ENCODE measurements around the gene WDR76.

Gene WDR76

GRCh38 chr15:43826508-43827341 is at the start of gene WDR76:
WDR76 (plus strand) TSS chr15:43827002; CDS start chr15:43827033, 31 bp downstream.
- H3K4me1 Mint-ChIP-seq (ENCODE audit: low read depth): peaks cover 33% of the 10 kb centered on the region
- H3K4me3 Mint-ChIP-seq: peak within 1 kb of the TSS; percentile 90
- no peaks in the 10 kb centered on the region for H3K9me3 Mint-ChIP-seq
- peaks cover 22% of the 10 kb centered on the region for H3K36me3 Mint-ChIP-seq (ENCODE audit: low read depth)
- H3K27ac Mint-ChIP-seq: peak within 1 kb of the TSS; percentile 90
- H3K27me3 Mint-ChIP-seq (ENCODE audit: low read depth): no peaks in the 10 kb centered on the region

GRCh38 chr15:43777267-43777914 is 49.4 kb upstream of the WDR76 start:
- H3K27me3 Mint-ChIP-seq (ENCODE audit: low read depth): peaks cover 21% of the 10 kb centered on the region
- H3K27ac Mint-ChIP-seq: peak overlapping the region; percentile 59
- H3K9me3 Mint-ChIP-seq: no peaks in the 10 kb centered on the region
- peaks cover 5% of the 10 kb centered on the region for H3K36me3 Mint-ChIP-seq (ENCODE audit: low read depth)
- peaks cover 8% of the 10 kb centered on the region for H3K4me1 Mint-ChIP-seq (ENCODE audit: low read depth)
- H3K4me3 Mint-ChIP-seq: peak overlapping the region; percentile 86

GRCh38 chr15:43779016-43779415 is 47.8 kb upstream of the WDR76 start:
- Mint-ChIP-seq H3K9me3 (no peaks in the 10 kb centered on the region), H3K27ac (no peak overlapping the region), H3K36me3 (ENCODE audit: low read depth) (no peaks in the 10 kb centered on the region), H3K4me3 (no peak overlapping the region), H3K27me3 (ENCODE audit: low read depth) (peaks cover 24% of the 10 kb centered on the region), H3K4me1 (ENCODE audit: low read depth) (peaks cover 8% of the 10 kb centered on the region)

GRCh38 chr15:43789409-43789808 is 37.4 kb upstream of the WDR76 start:
- no peak overlapping the region for H3K4me3 Mint-ChIP-seq
- peaks cover 11% of the 10 kb centered on the region for H3K36me3 Mint-ChIP-seq (ENCODE audit: low read depth)
- no peak overlapping the region for H3K27ac Mint-ChIP-seq

GRCh38 chr15:43791993-43792760 is 34.6 kb upstream of the WDR76 start, which contains the start of gene SERF2:
SERF2 (plus strand) TSS chr15:43792320; CDS start chr15:43792377, 57 bp downstream.
- Mint-ChIP-seq H3K9me3 (no peaks in the 10 kb centered on the region), H3K27ac (peak within 1 kb of the TSS; percentile 90), H3K36me3 (ENCODE audit: low read depth) (peaks cover 35% of the 10 kb centered on the region), H3K4me3 (peak within 1 kb of the TSS; percentile 88), H3K4me1 (ENCODE audit: low read depth) (peaks cover 28% of the 10 kb centered on the region), H3K27me3 (ENCODE audit: low read depth) (no peaks in the 10 kb centered on the region)

More at GRCh38 chr15:43789409-43789808, 37.4 kb upstream of the WDR76 start:
- no peaks in the 10 kb centered on the region for H3K27me3 Mint-ChIP-seq (ENCODE audit: low read depth)
- peaks cover 13% of the 10 kb centered on the region for H3K4me1 Mint-ChIP-seq (ENCODE audit: low read depth)
- no peaks in the 10 kb centered on the region for H3K9me3 Mint-ChIP-seq

- H3K36me3 Mint-ChIP-seq (ENCODE audit: low read depth): peaks cover 37% of the 10 kb centered on the region
- H3K27me3 Mint-ChIP-seq (ENCODE audit: low read depth): no peaks in the 10 kb centered on the region
- H3K27ac Mint-ChIP-seq: peak overlapping the region; percentile 90
- H3K9me3 Mint-ChIP-seq: no peaks in the 10 kb centered on the region
- peak overlapping the region; percentile 88 for H3K4me3 Mint-ChIP-seq
- peaks cover 28% of the 10 kb centered on the region for H3K4me1 Mint-ChIP-seq (ENCODE audit: low read depth)
These were observed 33.9 kb upstream of the WDR76 start for GRCh38 chr15:43792761-43793476.

- Mint-ChIP-seq H3K9me3 (no peaks in the 10 kb centered on the region), H3K27me3 (ENCODE audit: low read depth) (no peaks in the 10 kb centered on the region), H3K27ac (peak overlapping the region; percentile 90), H3K4me1 (ENCODE audit: low read depth) (peaks cover 31% of the 10 kb centered on the region), H3K36me3 (ENCODE audit: low read depth) (peaks cover 41% of the 10 kb centered on the region), H3K4me3 (peak overlapping the region; percentile 88)
These were observed 33.2 kb upstream of the WDR76 start for GRCh38 chr15:43793647-43794046.

GRCh38 chr15:43794269-43795037 is 32.3 kb upstream of the WDR76 start:
- no peaks in the 10 kb centered on the region for H3K27me3 Mint-ChIP-seq (ENCODE audit: low read depth)
- peaks cover 48% of the 10 kb centered on the region for H3K36me3 Mint-ChIP-seq (ENCODE audit: low read depth)
- peak overlapping the region; percentile 88 for H3K4me3 Mint-ChIP-seq
- no peaks in the 10 kb centered on the region for H3K9me3 Mint-ChIP-seq
- peaks cover 34% of the 10 kb centered on the region for H3K4me1 Mint-ChIP-seq (ENCODE audit: low read depth)
- H3K27ac Mint-ChIP-seq: peak overlapping the region; percentile 90

- peaks cover 55% of the 10 kb centered on the region for H3K36me3 Mint-ChIP-seq (ENCODE audit: low read depth)
- H3K27ac Mint-ChIP-seq: no peak overlapping the region
- no peak overlapping the region for H3K4me3 Mint-ChIP-seq
- no peaks in the 10 kb centered on the region for H3K27me3 Mint-ChIP-seq (ENCODE audit: low read depth)
- peaks cover 36% of the 10 kb centered on the region for H3K4me1 Mint-ChIP-seq (ENCODE audit: low read depth)
- H3K9me3 Mint-ChIP-seq: no peaks in the 10 kb centered on the region
These were observed 31.6 kb upstream of the WDR76 start for GRCh38 chr15:43795197-43795596.

- H3K4me1 Mint-ChIP-seq (ENCODE audit: low read depth): peaks cover 40% of the 10 kb centered on the region
- peaks cover 61% of the 10 kb centered on the region for H3K36me3 Mint-ChIP-seq (ENCODE audit: low read depth)
- H3K27ac Mint-ChIP-seq: no peak overlapping the region
- no peak overlapping the region for H3K4me3 Mint-ChIP-seq
- no peaks in the 10 kb centered on the region for H3K9me3 Mint-ChIP-seq
- no peaks in the 10 kb centered on the region for H3K27me3 Mint-ChIP-seq (ENCODE audit: low read depth)
These were observed 30.8 kb upstream of the WDR76 start for GRCh38 chr15:43795997-43796396.

- Mint-ChIP-seq H3K27me3 (ENCODE audit: low read depth) (no peaks in the 10 kb centered on the region), H3K4me1 (ENCODE audit: low read depth) (peaks cover 43% of the 10 kb centered on the region), H3K27ac (peak overlapping the region; percentile 49), H3K36me3 (ENCODE audit: low read depth) (peaks cover 67% of the 10 kb centered on the region), H3K9me3 (no peaks in the 10 kb centered on the region), H3K4me3 (no peak overlapping the region)
These were observed 30.2 kb upstream of the WDR76 start for GRCh38 chr15:43796566-43796965.

- Mint-ChIP-seq H3K36me3 (ENCODE audit: low read depth) (peaks cover 56% of the 10 kb centered on the region), H3K27ac (peak overlapping the region; percentile 96), H3K4me3 (peak overlapping the region; percentile 46), H3K9me3 (no peaks in the 10 kb centered on the region), H3K4me1 (ENCODE audit: low read depth) (peaks cover 35% of the 10 kb centered on the region), H3K27me3 (ENCODE audit: low read depth) (no peaks in the 10 kb centered on the region)
These were observed 27.4 kb upstream of the WDR76 start for GRCh38 chr15:43799209-43799944.

GRCh38 chr15:43799945-43800285 is 26.9 kb upstream of the WDR76 start, which contains the start of gene SERINC4:
SERINC4 (minus strand) TSS chr15:43800220; CDS start chr15:43799986, 234 bp downstream.
- peak within 1 kb of the TSS; percentile 96 for H3K27ac Mint-ChIP-seq
- no peaks in the 10 kb centered on the region for H3K9me3 Mint-ChIP-seq
- H3K4me3 Mint-ChIP-seq: peak within 1 kb of the TSS; percentile 98
- H3K27me3 Mint-ChIP-seq (ENCODE audit: low read depth): no peaks in the 10 kb centered on the region
- peaks cover 54% of the 10 kb centered on the region for H3K36me3 Mint-ChIP-seq (ENCODE audit: low read depth)
- H3K4me1 Mint-ChIP-seq (ENCODE audit: low read depth): peaks cover 30% of the 10 kb centered on the region
